GM12891 (cell line): ENCODE results near the gene ANKH.

Experiments used
- POLR2A ChIP-seq: IDR thresholded peaks from 2 replicates; pipeline ENCODE4 v1.6.1; 2011; ENCODE audit warnings: low read depth, low read length, control low read depth
- POLR2AphosphoS5 ChIP-seq: IDR thresholded peaks from 2 replicates; pipeline ENCODE4 v1.6.1; 2011; ENCODE audit warnings: low read depth, low read length, control low read depth
- POU2F2 ChIP-seq: IDR thresholded peaks from 2 replicates; pipeline ENCODE4 v1.6.1; 2011; ENCODE audit warnings: low read depth, mild to moderate bottlenecking, control low read depth, low read length, moderate library complexity
- SPI1 ChIP-seq: IDR thresholded peaks from 2 replicates; pipeline ENCODE4 v1.6.1; 2011; ENCODE audit warnings: low read depth, low read length, control low read depth
- TAF1 ChIP-seq: IDR thresholded peaks from 2 replicates; pipeline ENCODE4 v1.6.1; 2011; ENCODE audit warnings: low read depth, low read length, control low read depth

- no peak for TF ChIP-seq TAF1
- TF ChIP-seq POLR2A = no peak
- no peak for TF ChIP-seq POLR2AphosphoS5
- TF ChIP-seq POU2F2 = no peak
- no peak for TF ChIP-seq SPI1
These were observed 141.1 kb downstream of the ANKH start for GRCh38 chr5:14730466-14730865.
